GDM1 (cell line): ENCODE results near the gene HRH1.
"Not testable (repeated sequence)": the region's sequence is repeated elsewhere in the genome, so short reads cannot be mapped to it uniquely, and the experiment has no call there.

Experiments
- DNase-seq: peaks from one replicate; lab custom pipeline; 2025; lab: John Stamatoyannopoulos, UW

Gene HRH1

GRCh38 chr3:11154036-11154952 is at the start of gene HRH1:
HRH1 (plus strand) TSS chr3:11154493; CDS start chr3:11259038, 104,545 bp downstream.
- no peak for DNase-seq

- DNase-seq = not testable (repeated sequence)
Observed at GRCh38 chr3:11113316-11113715, 41.0 kb upstream of the HRH1 start.

- no peak for DNase-seq
Observed at GRCh38 chr3:11115548-11115947, 38.7 kb upstream of the HRH1 start.

- DNase-seq = no peak
Observed at GRCh38 chr3:11116336-11117059, 37.8 kb upstream of the HRH1 start.

GRCh38 chr3:11117591-11117990 is 36.7 kb upstream of the HRH1 start:
- DNase-seq = no peak

GRCh38 chr3:11118181-11118682 is 36.1 kb upstream of the HRH1 start:
- DNase-seq = no peak

GRCh38 chr3:11120091-11120805 is 34.0 kb upstream of the HRH1 start:
- DNase-seq = no peak

GRCh38 chr3:11126653-11127052 is 27.6 kb upstream of the HRH1 start:
- no peak for DNase-seq

GRCh38 chr3:11128682-11129632 is 25.3 kb upstream of the HRH1 start:
- DNase-seq = no peak

GRCh38 chr3:11130385-11130784 is 23.9 kb upstream of the HRH1 start:
- DNase-seq = no peak

- DNase-seq = no peak
Observed at GRCh38 chr3:11131371-11131770, 22.9 kb upstream of the HRH1 start.

GRCh38 chr3:11131886-11132285 is 22.4 kb upstream of the HRH1 start:
- DNase-seq = not testable (repeated sequence)

- no peak for DNase-seq
Observed at GRCh38 chr3:11132861-11133260, 21.4 kb upstream of the HRH1 start.

- DNase-seq = no peak
Observed at GRCh38 chr3:11134794-11135193, 19.5 kb upstream of the HRH1 start.

- DNase-seq = no peak
Observed at GRCh38 chr3:11136116-11136515, 18.2 kb upstream of the HRH1 start.

- DNase-seq = no peak
Observed at GRCh38 chr3:11136830-11137626, 17.3 kb upstream of the HRH1 start.

GRCh38 chr3:11137627-11137959 is 16.7 kb upstream of the HRH1 start:
- no peak for DNase-seq

GRCh38 chr3:11138371-11138770 is 15.9 kb upstream of the HRH1 start:
- DNase-seq = no peak

- peak; percentile 81 for DNase-seq
Observed at GRCh38 chr3:11140030-11140712, 14.1 kb upstream of the HRH1 start.

GRCh38 chr3:11140713-11141104 is 13.6 kb upstream of the HRH1 start:
- DNase-seq = no peak
